GM11168 (cell line): ENCODE measurements around the gene RNF168.

ENCODE experiments used
- in situ Hi-C: fragments of 300-500 bp; cut with MboI; formaldehyde crosslinking; loops from one replicate; pipeline ENCODE4 v1.12.0; 2022; ENCODE audit warnings: low sequenced_read_pairs; ENCODE audit not compliant: unreplicated experiment

The RNF168 gene

DNA sequence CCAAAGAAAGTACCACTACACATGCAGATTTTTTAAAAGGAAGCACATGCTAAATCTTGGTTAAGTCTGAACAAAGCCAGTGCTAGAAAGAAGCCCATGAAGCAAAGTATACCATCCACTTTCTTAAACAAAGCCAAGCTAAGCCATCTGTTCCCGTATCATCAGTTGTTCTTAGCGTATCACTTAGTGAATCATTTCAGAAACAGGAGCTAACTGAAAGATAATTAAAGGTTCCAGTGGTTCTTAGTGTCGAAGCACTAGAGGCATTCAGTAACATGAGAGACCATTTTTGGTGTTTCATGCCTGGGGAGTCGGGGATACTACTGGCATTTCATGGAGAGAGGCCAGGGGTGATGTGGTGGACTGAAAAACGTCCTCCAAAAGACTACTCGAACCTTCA, 84.2 kb downstream of the RNF168 start:
- in situ Hi-C loops: no loop called here
